TTC549 (cell line): ENCODE data around the gene FOXRED1.
"Not testable (repeated sequence)": the region's sequence is repeated elsewhere in the genome, so short reads cannot be mapped to it uniquely, and the experiment has no call there.

Source experiments
- FAIRE-seq: peaks from 2 replicates; lab custom pipeline; 2012; peaks lifted over from hg19 to GRCh38; lab: Jason Lieb, UNC

The FOXRED1 gene

DNA sequence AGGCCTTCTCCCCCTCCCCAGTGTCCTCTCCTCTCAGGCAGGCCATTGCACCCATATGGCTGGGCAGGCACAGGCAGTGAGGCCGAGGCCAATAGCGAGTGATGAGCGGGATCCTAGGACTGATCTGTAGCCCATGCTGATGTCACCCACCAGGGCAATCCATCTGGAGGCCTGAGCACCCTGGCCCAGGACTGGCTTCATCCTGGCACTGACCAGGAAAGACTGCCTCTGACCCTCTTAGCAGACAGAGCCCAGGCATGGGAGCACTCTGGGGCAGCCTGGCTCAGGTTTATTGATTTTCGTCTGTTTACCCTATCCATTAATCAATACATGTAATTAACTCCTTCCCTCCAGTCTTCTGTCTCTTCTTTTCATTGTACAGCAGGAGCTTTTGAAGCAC, 8.8 kb downstream of the FOXRED1 start:
- FAIRE-seq: no peak

DNA sequence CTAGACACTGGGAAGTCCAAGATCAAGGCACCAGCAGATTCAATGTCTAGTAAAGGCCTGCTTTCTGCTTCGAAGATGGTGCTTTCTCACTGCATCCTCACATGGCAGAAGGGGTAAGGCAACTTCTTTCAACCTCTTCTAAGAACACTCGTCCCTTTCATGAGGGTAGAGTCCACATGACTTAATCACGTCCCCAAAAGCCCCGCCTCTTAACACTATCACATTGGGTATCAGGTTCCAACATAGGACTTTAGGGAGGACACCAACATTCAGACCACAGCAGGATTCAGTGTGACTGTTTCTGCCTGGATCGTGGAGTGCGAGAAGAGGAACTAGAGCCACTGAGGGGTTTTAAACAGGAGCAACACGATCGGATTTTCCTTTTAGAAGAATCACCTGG, 10.2 kb downstream of the FOXRED1 start:
- no peak for FAIRE-seq

DNA sequence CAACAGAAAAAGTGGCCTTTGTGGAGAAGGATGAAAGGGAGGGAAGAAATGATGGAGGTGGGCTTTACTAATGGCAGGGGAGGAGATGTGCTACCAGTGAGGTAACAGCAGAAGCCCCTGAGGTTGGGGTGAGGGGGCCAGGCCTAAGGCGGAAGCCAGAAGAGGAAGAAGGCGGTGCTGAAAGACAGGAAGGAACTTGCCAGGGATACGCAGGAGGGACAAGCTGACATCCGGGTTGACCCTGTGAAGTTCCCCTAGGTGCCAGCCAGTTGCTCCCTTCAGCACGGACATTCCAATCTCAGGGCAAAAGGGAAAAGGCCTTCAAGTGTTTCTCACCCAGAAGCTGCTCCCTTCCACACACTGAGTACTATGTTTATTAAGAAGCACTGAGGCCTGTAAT, 11.6 kb downstream of the FOXRED1 start:
- no peak for FAIRE-seq

DNA sequence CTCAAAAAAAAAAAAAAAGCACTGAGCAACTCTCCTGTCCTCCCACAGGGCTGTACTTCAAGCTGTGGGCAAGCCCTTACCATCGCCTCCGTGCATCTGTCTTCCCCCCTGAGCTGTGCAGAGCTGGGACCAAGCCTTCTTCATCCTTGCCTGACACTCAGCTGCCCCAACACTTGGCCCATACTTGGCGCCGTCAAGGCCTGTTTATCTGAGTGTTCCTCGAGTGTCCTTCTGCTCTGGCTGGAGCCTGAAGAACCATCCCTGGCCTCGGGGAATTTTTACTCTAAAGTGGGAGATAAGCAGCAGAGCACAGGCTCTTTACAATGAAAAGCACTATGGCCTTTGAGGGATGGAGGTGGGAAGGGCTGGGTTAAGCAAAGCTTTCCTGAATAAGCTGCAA, 12.3 kb downstream of the FOXRED1 start:
- no peak for FAIRE-seq

DNA sequence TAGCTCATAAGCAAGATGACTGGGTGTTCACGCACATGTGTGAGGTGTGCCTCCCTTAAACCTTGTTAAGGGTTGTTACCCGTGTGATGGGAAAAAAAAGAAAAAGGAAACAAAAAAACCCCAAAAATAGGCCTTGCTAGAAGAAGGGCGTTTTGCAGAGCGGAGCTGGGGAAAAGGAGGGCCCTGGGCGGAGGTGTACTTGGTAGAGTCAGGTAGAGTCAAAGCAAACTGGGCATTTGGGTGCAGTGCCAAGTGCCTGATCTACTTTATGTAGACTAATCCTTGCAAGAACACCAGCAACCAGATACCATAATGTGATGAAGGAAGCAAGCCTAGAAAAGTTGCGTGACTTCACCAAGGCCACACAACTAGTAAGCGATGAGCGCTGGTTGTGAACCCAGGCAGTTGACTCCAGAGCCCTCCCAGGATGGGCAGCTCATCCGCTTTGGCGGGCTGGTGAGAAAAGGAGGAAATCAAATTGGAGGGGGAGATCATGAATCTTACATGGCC, 12.8 kb downstream of the FOXRED1 start:
- no peak for FAIRE-seq

DNA sequence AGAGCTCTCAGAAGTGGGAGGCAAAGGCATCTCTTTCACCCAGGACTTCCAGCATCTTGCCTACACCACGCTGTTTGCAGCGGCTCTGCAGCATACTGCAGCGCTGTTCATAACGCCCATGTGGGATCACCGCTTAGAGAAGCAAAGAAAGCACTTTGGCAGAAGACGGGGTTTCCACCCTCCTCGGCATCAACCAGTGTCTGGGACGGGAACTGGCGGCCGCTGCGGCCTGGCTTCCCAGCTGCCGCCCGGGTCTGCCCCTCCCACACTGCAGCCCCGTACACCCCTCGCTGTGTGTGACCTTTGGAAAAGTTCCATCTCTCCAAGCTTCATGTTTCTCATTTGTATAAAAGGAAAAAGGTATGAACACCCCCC, 13.4 kb downstream of the FOXRED1 start:
- FAIRE-seq: no peak

DNA sequence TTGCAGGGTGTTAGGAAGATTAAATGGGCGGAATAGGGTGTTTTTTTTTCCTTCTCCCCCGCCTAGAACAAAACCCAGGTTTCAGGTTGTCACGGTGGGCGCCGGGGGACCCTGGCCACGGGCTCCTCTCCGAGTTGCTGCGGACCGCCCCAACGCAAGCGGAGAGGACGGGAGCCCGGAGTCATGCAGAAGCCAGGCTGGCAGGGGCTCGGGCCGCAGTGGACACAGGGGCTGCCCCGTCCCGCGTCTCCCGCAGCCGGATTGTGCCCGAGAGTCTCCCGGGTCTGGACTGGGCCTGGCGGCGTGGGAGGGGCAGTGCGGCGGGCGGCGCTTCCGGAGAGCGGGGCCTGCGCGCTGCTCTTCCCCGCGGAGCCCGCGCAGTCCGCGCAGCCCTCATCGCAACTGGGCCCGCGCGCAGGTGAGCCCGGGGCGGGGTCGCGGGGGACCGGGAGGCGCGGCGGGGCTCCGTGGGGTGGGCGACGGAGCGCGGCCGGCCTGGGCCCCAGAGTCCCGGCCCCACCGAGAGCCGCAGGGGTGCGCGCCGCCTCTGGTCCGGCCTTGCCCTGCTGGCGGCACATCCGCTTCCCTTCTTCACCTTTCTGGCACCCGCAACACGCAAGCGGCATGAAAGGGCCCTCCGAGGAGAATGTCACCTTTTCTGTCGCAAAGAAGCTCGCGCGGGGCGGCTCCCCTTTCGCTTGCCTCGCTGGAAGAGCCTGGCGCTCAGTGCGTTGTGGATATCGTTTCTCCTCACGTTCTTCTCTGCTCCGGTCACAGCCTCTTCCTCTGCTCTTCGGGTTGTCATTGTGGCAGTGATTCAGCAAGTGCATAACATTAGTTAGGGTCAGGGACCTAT, 14.0 kb downstream of the FOXRED1 start, which contains the start of gene TIRAP:
Gene TIRAP (plus strand): TSS at position 358 of the 856 bp plus-strand sequence. CDS start 7,802 bp downstream, outside the sequence.
- FAIRE-seq: no peak

DNA sequence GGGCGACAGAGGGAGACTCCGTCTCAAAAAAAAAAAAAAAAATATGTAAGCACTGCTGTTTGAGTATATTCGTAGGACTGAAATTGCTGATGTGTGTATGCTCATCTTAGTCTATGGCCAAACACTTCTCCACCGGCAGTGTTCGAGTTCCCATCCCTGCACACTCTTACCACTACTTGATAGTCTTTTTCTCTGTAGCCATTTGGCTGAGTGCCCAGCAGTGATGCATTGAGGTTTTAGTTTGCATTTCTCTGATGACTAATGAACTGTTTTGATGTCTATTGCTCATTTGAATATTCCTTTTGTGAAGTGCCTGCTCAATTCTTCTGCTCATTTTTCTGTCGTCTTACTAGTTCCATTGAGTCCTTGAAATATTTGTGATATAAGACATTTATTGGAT, 15.9 kb downstream of the FOXRED1 start:
- no peak for FAIRE-seq

DNA sequence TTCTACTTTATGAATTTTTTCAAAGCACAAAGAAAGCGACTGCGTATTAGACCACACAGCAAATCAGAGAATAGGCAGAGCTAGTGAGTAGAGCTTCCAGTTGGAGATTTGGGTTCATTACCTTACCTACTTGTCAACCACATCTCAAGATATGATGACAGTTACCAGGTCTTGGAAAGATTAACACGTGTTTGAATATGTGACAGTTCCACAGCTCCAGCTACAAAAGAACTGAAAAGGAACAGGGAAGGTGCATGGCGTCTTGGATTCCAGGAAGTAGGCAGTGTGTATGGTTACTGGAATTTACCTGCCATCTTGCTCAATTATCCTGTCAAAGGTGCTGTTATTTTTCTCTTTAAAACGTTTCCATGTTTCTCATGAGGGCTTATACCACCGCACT, 19.3 kb downstream of the FOXRED1 start:
- no peak for FAIRE-seq

DNA sequence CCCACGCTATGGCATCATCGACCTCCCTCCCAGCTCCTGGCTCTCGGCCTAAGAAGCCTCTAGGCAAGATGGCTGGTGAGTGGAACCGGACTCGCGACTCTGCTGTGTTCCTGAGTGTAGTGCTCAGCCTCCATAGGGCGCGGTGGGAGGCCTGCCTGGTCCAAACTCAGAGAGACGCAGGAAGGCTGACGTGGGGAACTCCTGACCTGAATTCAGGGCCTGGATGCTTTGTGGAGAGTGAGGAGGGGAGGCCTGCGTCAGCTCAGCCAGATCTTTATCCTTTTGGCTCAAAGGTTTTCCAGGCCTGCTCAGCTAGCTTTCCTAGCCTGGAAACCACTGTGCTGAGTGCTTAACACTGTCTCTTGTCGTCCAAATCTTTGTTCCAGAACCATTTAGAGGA, 21.9 kb downstream of the FOXRED1 start:
- FAIRE-seq: no peak

DNA sequence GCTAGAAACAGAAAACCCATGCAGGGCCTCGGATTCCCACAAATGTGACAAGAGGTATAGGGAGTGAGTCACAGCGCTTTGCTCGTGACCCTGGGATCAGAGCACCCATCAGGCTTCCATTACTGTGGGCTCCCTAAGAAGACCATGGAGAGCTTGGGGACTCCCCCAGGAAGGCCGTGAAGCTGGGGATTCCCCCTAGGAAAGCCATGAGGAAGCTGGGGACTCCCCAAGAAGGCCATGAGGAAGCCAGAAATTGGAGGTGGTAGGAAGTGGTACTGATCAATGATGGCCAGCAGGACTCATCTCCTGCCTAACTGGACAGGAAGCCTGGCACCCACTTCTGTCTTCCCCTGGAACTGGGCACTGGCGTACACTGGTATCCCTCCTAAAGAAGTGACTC, 24.8 kb downstream of the FOXRED1 start:
- FAIRE-seq: no peak

DNA sequence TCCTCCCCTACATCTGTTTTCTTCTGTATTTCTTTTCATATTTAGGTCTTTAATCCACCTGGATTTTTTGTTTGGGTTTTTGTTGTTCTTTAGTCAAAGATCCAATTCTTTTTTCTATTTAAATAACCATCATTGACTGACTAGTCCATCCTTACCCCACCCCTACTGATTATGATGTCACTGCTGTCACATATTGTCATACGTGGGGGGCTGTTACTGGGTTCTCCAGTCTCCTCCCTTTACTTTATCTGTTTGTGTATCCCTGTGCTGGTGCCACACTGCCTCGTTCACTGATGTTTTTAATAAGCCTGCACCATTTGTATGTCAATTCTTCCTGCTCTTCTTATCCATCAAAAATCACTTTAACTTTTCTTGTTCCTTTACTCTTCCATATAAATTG, 28.1 kb downstream of the FOXRED1 start:
- no peak for FAIRE-seq

DNA sequence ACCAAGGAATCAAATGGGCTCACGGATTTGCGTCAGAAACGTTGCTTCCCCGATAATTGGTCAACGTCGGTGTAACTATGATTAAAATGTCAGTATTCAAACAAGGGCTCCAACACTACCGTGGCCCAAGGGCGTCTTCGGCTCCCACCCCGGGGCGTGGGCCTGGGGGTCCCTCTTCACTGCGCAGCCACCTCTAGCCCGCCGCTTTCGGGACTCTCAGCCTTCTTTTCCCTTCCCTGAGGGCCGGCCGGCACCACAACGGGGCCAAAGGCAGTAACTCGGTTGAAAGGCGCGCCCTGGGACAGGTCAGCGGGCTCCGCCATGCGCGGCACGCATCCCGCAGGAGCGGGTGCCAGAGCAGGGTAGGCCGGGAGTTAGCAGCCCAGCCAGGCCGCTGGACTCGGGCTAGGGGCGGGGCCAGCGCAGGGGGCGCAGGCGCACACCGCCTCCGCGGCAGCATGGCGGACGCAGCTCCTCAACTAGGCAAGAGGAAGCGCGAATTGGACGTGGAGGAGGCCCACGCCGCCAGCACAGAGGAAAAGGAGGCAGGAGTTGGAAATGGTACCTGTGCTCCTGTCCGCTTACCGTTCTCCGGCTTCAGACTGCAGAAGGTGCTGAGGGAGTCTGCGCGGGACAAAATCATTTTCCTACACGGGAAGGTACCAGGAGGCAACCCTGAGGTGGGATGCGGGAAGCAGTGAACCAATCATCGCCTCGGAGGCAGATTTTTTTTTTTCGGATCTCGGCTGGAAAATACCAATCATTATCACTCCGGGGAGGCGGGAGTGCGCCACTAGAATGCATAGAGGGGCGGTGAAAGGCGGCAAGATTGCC, 34.9 kb downstream of the FOXRED1 start, which contains the start of gene DCPS:
Gene DCPS (plus strand): TSS at position 438 of the 834 bp plus-strand sequence. CDS start 21 bp downstream, at position 459.
- no peak for FAIRE-seq

DNA sequence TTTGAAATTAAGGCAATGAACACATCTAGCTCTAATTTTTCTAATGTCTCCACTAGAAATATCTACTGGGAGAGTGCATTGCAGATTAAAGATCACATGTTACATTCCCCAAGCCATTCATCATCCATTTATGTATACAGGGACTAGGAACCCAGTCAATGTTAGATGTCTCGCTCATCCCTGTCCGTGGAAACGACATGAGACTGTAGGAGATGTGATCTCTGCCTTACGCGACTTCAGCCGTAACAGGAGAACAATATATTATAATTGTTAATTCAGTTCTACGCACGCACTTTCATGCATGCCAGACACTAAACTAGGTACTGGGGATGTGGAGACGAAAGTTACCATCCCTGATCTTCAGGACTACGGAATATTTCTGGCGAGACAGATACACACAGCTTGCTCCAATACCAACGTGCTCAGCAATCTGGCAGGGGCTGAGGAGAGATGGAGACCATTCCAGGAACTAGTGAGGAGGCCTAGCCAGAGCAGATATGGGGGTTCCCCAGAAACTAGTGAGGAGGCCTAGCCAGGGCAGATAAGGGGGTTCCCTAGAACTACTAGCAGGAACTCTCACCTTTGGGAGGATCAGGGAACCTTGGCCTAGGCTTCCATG, 35.6 kb downstream of the FOXRED1 start:
- no peak for FAIRE-seq

DNA sequence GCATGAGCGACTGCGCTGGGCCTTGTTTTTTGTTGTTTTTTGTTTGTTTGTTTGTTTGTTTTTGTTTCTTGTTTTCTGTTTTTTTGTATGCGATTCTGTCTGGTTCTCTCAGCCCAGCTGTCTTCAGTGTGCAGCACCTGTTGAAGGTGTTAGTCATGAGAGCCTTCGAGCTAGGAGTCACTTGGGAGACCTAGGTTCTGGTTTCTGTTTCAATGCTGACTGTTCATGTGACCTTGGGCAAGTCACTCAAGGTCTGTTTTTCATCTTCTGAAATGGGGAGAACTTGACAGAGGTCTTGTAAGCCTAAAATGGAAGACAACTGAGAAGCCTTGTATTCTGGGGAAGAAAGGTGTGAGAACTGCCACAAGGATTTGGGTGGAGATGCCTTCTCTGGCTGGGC, 36.7 kb downstream of the FOXRED1 start:
- no peak for FAIRE-seq

DNA sequence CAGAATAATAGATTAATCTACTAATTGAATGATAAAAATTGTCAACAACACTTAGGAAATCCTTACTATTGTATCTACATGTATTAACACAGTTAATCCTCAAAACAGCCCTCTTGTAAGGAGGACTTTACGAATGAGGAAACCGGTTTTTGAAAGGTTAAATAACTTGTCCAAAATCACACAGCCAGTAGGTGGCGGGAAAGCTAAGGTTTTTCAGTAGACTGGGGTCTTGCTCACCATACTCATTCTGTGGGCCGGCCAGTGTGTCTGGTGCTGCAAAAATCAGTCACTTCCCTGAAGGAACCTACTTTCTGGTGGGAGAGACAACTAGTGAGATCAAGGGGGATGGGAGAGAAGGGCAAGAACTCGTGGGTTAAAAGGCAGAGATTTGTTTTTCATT, 38.8 kb downstream of the FOXRED1 start:
- no peak for FAIRE-seq

DNA sequence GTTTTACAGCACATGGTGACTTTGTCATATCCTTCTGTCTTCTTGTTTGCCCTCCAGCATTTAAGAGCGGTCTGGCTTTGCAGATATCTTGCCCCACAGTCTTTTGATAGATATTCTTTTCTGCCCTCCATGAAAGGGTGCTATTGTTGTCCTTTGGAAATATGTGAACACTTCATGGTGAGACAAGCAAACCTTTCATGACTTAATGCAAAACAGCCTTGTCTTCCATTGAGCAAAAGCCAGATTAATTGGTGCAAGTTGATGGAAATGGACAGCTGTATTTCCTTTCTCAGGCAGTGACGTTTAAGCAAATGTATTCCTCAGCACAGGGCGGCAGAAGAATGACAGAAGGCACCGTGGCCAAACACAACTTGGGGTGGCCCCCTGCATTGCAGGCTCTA, 39.3 kb downstream of the FOXRED1 start:
- no peak for FAIRE-seq

DNA sequence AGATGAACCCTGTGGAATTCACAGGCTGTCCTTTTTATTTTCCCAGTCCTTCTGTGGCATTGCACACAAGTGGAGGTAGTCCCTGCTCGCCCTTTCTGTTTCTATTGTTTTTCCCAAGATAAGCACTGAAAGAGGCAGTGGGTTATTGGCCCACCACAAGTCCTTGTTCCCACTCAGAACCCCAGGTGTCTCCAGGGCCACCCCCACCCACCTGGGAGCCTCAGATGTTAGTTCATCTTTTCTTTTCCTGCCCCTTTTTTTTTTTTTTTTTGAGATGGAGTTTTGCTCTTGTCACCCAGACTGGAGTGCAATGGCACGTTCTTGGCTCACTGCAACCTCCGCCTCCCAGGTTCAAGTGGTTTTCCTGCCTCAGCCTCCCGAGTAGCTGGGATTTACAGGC, 39.8 kb downstream of the FOXRED1 start:
- FAIRE-seq: not testable (repeated sequence)

DNA sequence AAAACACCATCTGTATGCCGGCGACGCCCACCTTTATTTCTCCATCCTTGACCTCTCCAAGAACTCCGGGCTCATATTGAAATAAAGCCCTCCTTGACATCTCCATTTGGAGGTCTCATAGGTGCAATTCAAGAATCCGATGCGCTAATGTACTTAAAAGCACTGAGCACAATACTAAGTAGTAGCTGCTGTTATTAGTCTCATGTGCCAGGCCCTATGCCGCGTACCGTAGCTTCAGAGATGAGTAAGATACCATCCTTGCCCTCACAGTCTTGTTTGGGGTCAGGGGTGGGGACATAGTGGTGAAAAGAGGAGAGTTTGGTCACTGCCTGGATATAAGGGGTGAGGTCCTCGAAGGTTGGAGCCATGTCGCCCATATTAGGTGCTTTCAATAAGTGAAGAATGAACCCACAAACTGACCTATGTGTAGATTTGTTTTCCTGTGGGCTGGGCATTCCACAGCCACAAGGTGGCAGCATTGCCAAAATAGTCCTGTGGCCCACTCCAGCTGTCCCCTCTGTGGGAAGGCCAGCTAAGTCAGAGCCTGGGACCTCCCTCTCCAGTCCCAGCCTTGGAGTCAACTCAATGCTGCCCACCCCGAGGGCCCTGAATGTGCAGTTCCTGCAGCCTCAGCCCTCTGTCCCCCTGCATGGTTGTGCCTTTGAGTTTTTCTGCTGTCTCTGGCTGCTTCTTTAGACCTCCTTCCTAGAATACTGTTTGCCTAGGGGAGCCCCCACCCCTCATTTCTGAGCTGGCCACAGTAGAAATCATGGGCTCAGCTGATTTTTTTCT, 41.4 kb downstream of the FOXRED1 start:
- FAIRE-seq: no peak

DNA sequence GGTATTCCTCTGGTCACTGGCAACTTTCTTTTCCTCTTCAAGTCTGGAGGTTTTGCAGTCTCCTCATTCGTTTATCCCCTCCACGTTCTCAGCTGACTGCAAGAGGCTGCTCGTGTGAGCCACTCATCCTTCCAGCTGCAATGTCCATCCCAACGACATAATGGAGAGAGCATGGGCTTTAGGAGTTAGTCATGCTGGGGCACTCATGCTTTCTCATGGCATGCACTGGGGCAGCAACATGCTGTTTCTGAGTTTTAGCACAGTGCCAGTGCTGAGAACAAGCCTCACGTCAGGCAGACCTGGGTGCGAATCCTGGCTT, 42.0 kb downstream of the FOXRED1 start:
- no peak for FAIRE-seq

DNA sequence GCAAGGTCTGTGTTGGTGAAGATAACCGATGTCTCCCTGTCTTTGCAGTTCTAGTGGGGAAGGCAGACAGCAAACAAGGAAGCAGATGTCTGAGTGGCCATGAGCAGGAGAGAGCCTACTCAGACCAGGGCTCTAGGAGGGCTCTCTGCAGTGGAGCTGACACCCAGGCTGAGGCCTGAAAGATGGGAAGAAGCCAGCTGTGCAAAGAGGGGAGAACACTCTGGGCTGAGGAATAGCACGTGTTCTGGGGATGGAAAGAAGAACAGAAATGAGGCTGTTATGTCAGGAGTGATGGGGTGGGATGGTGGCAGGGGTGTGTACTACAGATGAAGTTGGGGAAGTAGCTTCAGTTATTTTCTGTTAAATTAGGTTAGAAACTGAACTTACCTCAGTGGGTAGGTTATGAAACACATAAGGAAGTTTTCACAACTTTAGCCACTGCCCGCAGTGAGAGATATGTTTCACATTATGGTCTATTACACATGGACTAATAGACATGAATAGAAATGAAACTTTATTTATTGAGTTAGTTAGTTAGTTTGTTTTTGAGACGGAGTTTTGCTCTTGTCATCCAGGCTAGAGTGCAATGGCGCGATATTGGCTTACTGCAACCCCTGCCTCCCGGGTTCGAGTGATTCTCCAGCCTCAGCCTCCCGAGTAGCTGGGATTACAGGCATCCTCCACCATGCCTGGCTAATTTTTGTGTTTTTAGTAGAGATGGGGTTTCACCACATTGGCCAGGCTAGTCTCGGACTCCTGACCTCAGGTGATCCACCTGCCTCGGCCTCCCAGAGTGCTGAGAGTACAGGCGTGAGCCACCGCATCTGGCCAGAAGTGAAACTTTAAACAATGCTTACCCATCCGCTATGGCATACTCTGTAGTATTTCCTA, 42.7 kb downstream of the FOXRED1 start:
- no peak for FAIRE-seq
